HEK293 (cell line): Measurements from ENCODE around the gene RPS19.
A peak's percentile ranks its signal among the peaks of the same experiment; 100 is the strongest.

Experiments
- CTCF ChIA-PET: fragments of 350-600 bp; formaldehyde crosslinking; extraction: SDS; loops from one replicate; lab custom pipeline; 2021; ENCODE audit warnings: antibody characterized with exemption; lab: Yijun Ruan, JAX
- POLR2A ChIA-PET: fragments of 300-600 bp; formaldehyde crosslinking; extraction: SDS; loops from one replicate; lab custom pipeline; 2020; ENCODE audit warnings: antibody characterized with exemption, inconsistent platforms; lab: Yijun Ruan, JAX
- H3K27ac ChIP-seq: fragments of 200-500 bp; sonication (Bioruptor generic); 2 replicates; pipeline ENCODE4 v1.5.1; 2014; ENCODE audit warnings: low read depth, low read length, control low read depth, inconsistent platforms; ENCODE audit errors: extremely low read depth
- H3K36me3 ChIP-seq, 2 experiments: fragments of 200-500 bp in 1 of 2; sonication (Bioruptor generic) in 1 of 2; 1 replicate in 1 of 2; 2 replicates in 1 of 2; pipeline ENCODE4 v1.5.1; 2014 to 2017; ENCODE audit warnings: inconsistent platforms in 2 of 2, low read length in 2 of 2; ENCODE audit not compliant: control insufficient read depth in 2 of 2, insufficient read depth in 1 of 2
- H3K4me1 ChIP-seq: fragments of 200-500 bp; sonication (Bioruptor generic); 2 replicates; pipeline ENCODE4 v1.5.1; 2014; ENCODE audit warnings: mild to moderate bottlenecking, low read length, inconsistent platforms; ENCODE audit not compliant: control insufficient read depth, insufficient read depth
- H3K4me3 ChIP-seq: 2 replicates; pipeline ENCODE4 v1.5.1; 2011; ENCODE audit warnings: low read depth, mild to moderate bottlenecking, control low read depth, low read length, moderate library complexity
- H3K9me3 ChIP-seq: fragments of 200-500 bp; sonication (Bioruptor generic); 2 replicates; pipeline ENCODE4 v1.5.1; 2014; ENCODE audit warnings: low read depth, low read length, inconsistent platforms; ENCODE audit not compliant: control insufficient read depth, insufficient read depth
- HOXC10 ChIP-seq: sonication (generic); formaldehyde crosslinking; IDR thresholded peaks from 2 replicates; pipeline ENCODE4 v1.8.1; 2023; ENCODE audit warnings: mild to moderate bottlenecking, missing genetic modification reagents
- OSR2 ChIP-seq: fragments of 450-650 bp; formaldehyde crosslinking; IDR thresholded peaks from 2 replicates; pipeline ENCODE4 v1.5.1; 2016; ENCODE audit warnings: missing biosample characterization, missing genetic modification characterization
- SALL2 ChIP-seq: fragments of 450-650 bp; formaldehyde crosslinking; IDR thresholded peaks from 2 replicates; pipeline ENCODE4 v1.5.0; 2017; ENCODE audit warnings: missing biosample characterization, mild to moderate bottlenecking, missing genetic modification characterization, borderline replicate concordance
- SP3 ChIP-seq: fragments of 450-650 bp; formaldehyde crosslinking; IDR thresholded peaks from 2 replicates; pipeline ENCODE4 v1.5.1; 2016; ENCODE audit warnings: missing biosample characterization, missing genetic modification characterization
- SP7 ChIP-seq: fragments of 450-650 bp; formaldehyde crosslinking; IDR thresholded peaks from 2 replicates; pipeline ENCODE4 v1.5.1; 2016; ENCODE audit warnings: missing biosample characterization, missing genetic modification characterization
- WT1 ChIP-seq: fragments of 450-650 bp; formaldehyde crosslinking; IDR thresholded peaks from 2 replicates; pipeline ENCODE4 v1.5.1; 2016; ENCODE audit warnings: missing biosample characterization, missing genetic modification characterization
- YY1 ChIP-seq: fragments of 450-650 bp; formaldehyde crosslinking; IDR thresholded peaks from 2 replicates; pipeline ENCODE4 v1.5.1; 2018; ENCODE audit warnings: missing biosample characterization, missing genetic modification characterization
- ZBTB7A ChIP-seq: fragments of 450-650 bp; formaldehyde crosslinking; IDR thresholded peaks from 2 replicates; pipeline ENCODE4 v1.5.1; 2016; ENCODE audit warnings: low read depth, missing biosample characterization, missing genetic modification characterization
- ZBTB8A ChIP-seq: fragments of 450-650 bp; formaldehyde crosslinking; IDR thresholded peaks from 2 replicates; pipeline ENCODE4 v1.5.1; 2016; ENCODE audit warnings: missing biosample characterization, missing genetic modification characterization
- ZFHX2 ChIP-seq: fragments of 450-650 bp; formaldehyde crosslinking; conservative IDR thresholded peaks from 2 replicates; pipeline ENCODE4 v1.5.1; 2016; ENCODE audit warnings: missing biosample characterization, missing genetic modification characterization
- ZFP69B ChIP-seq: fragments of 450-650 bp; formaldehyde crosslinking; IDR thresholded peaks from 2 replicates; pipeline ENCODE4 v1.5.1; 2016; ENCODE audit warnings: missing biosample characterization, missing genetic modification characterization
- ZNF112 ChIP-seq: fragments of 450-650 bp; formaldehyde crosslinking; IDR thresholded peaks from 2 replicates; pipeline ENCODE4 v1.5.0; 2017; ENCODE audit warnings: missing biosample characterization, missing genetic modification characterization
- ZNF174 ChIP-seq: fragments of 450-650 bp; formaldehyde crosslinking; IDR thresholded peaks from 2 replicates; pipeline ENCODE4 v1.5.0; 2017; ENCODE audit warnings: missing biosample characterization, mild to moderate bottlenecking, missing genetic modification characterization
- ZNF248 ChIP-seq: fragments of 450-650 bp; formaldehyde crosslinking; IDR thresholded peaks from 2 replicates; pipeline ENCODE4 v1.5.1; 2017; ENCODE audit warnings: missing biosample characterization, missing genetic modification characterization
- ZNF311 ChIP-seq: fragments of 450-650 bp; formaldehyde crosslinking; IDR thresholded peaks from 2 replicates; pipeline ENCODE4 v1.5.1; 2017; ENCODE audit warnings: missing biosample characterization, missing genetic modification characterization, borderline replicate concordance
- ZNF350 ChIP-seq: fragments of 450-650 bp; formaldehyde crosslinking; IDR thresholded peaks from 2 replicates; pipeline ENCODE4 v1.5.0; 2017; ENCODE audit warnings: missing biosample characterization, mild to moderate bottlenecking, missing genetic modification characterization
- ZNF366 ChIP-seq: fragments of 450-650 bp; formaldehyde crosslinking; conservative IDR thresholded peaks from 2 replicates; pipeline ENCODE4 v1.5.1; 2016; ENCODE audit warnings: missing biosample characterization, missing genetic modification characterization
- ZNF521 ChIP-seq: fragments of 450-650 bp; formaldehyde crosslinking; IDR thresholded peaks from 2 replicates; pipeline ENCODE4 v1.5.1; 2017; ENCODE audit warnings: missing biosample characterization, mild to moderate bottlenecking, missing genetic modification characterization
- ZNF529 ChIP-seq: fragments of 450-650 bp; formaldehyde crosslinking; IDR thresholded peaks from 2 replicates; pipeline ENCODE4 v1.5.1; 2017; ENCODE audit warnings: missing genetic modification characterization, missing biosample characterization; ENCODE audit not compliant: insufficient replicate concordance
- ZNF626 ChIP-seq: fragments of 450-650 bp; sonication (Bioruptor Pico); formaldehyde crosslinking; IDR thresholded peaks from 2 replicates; pipeline ENCODE4 v1.5.1; 2018; ENCODE audit warnings: missing biosample characterization, missing genetic modification characterization, inconsistent platforms
- ZNF654 ChIP-seq: fragments of 450-650 bp; formaldehyde crosslinking; IDR thresholded peaks from 2 replicates; pipeline ENCODE4 v1.5.1; 2016; ENCODE audit warnings: low read depth, missing biosample characterization, missing genetic modification characterization
- ZNF658 ChIP-seq: fragments of 450-650 bp; formaldehyde crosslinking; IDR thresholded peaks from 2 replicates; pipeline ENCODE4; 2016; ENCODE audit warnings: missing biosample characterization, missing genetic modification characterization
- TF ChIP-seq, protein P1 (sequence below): fragments of 450-650 bp; formaldehyde crosslinking; optimal IDR thresholded peaks from 2 replicates; pipeline ENCODE3; 2016; ENCODE audit warnings: missing biosample characterization, mild to moderate bottlenecking, missing genetic modification characterization
- TF ChIP-seq, protein P2 (sequence below): fragments of 450-650 bp; formaldehyde crosslinking; IDR thresholded peaks from 2 replicates; pipeline ENCODE4 v1.5.1; 2016; ENCODE audit warnings: missing biosample characterization, missing genetic modification characterization
- TF ChIP-seq, protein P3 (sequence below): fragments of 450-650 bp; formaldehyde crosslinking; IDR thresholded peaks from 2 replicates; pipeline ENCODE4 v1.5.1; 2017; ENCODE audit warnings: missing biosample characterization, missing genetic modification characterization
- TF ChIP-seq, protein P4 (sequence below): fragments of 450-650 bp; formaldehyde crosslinking; IDR thresholded peaks from 2 replicates; pipeline ENCODE4 v1.5.1; 2016; ENCODE audit warnings: missing biosample characterization, missing genetic modification characterization
- TF ChIP-seq, protein P5 (sequence below): fragments of 450-650 bp; formaldehyde crosslinking; IDR thresholded peaks from 2 replicates; pipeline ENCODE4 v1.5.1; 2016; ENCODE audit warnings: missing biosample characterization, missing genetic modification characterization

Gene RPS19

DNA sequence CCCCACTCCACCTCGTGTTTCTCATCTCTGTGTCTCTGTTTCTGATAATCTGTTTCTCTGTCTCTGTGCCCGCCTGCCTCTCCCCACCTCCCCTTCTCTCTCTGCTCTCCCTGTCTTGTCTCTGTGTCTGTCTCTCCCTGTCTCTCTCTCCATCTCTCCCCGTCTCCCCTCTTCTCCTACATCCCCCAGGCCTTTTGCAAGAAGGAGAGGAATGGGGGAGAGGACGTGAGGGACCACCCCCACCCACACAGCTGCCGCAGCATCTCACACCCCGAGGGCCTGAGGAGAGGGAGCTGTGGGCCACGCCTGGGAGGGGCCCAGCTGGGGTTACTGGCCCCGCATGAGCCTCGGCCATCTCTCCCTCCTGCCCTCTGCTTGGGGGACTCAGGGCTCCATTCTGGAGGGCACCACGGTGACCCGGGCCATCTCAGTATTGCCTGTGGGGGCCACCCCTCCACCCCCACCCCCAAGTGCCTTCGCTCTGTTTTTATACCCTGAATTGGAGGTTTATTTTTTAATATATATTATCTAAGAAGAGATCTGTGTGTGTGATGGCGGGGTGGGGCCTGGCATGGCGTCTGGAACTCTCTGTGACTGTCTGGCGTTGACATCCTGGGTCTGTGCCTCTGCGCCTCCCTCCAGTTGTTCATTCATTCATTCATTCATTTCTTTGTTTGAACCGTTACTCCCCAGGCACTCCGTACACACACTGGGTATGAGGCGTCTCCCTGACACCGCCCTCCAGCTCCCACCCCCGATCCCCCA lies 47.0 kb downstream of the RPS19 start:
- POLR2A ChIA-PET: interaction anchor here (0.6 kb wide), 1 partner anchor 34 kb away, joined by 4 read pairs; no protein-coding TSS in a partner anchor
- Histone ChIP-seq H3K4me3 (no peak overlapping the region), H3K9me3 (no peaks in the 10 kb centered on the region), H3K4me1 (no peaks in the 10 kb centered on the region), H3K27ac (no peak overlapping the region), H3K36me3 (peaks cover 18 to 45% of the 10 kb centered on the region in 2 experiments)
- CTCF ChIA-PET: interaction anchor here (0.6 to 1.0 kb wide), 3 partner anchors 30 to 1431 kb away, joined by 3 to 5 read pairs (median 3); no protein-coding TSS in a partner anchor
- TF ChIP-seq ZBTB8A (tag by site-specific recombination) (no peak), ZFP69B (0 out of 2 replicates have a peak, but pooled peaks have one; percentile 30), YY1 (no peak), SP7 (tag by site-specific recombination) (no peak), ZNF626 (no peak), ZNF366 (tag by site-specific recombination) (peak; percentile 57; the same call in 1 of the 2 replicates), ZBTB7A (no peak), ZNF350 (tag by site-specific recombination) (no peak), ZNF654 (tag by site-specific recombination) (no peak), SALL2 (tag by site-specific recombination) (no peak), ZNF529 (tag by site-specific recombination) (no peak), SP3 (no peak), ZNF658 (tag by site-specific recombination) (no peak), WT1 (tag by site-specific recombination) (no peak), ZNF521 (tag by site-specific recombination) (no peak), ZNF174 (tag by site-specific recombination) (no peak), ZNF112 (tag by site-specific recombination) (no peak), ZNF311 (no peak), ZFHX2 (0 out of 2 replicates have a peak, but pooled peaks have one; percentile 22), ZNF248 (tag by site-specific recombination) (0 out of 2 replicates have a peak, but pooled peaks have one; percentile 49), HOXC10 (CRISPR knock-in tag) (no peak), OSR2 (tag by site-specific recombination) (no peak)
- TF ChIP-seq, protein P1, sequence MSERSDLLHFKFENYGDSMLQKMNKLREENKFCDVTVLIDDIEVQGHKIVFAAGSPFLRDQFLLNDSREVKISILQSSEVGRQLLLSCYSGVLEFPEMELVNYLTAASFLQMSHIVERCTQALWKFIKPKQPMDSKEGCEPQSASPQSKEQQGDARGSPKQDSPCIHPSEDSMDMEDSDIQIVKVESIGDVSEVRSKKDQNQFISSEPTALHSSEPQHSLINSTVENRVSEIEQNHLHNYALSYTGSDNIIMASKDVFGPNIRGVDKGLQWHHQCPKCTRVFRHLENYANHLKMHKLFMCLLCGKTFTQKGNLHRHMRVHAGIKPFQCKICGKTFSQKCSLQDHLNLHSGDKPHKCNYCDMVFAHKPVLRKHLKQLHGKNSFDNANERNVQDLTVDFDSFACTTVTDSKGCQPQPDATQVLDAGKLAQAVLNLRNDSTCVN (tag by site-specific recombination): no peak
- TF ChIP-seq, protein P2, sequence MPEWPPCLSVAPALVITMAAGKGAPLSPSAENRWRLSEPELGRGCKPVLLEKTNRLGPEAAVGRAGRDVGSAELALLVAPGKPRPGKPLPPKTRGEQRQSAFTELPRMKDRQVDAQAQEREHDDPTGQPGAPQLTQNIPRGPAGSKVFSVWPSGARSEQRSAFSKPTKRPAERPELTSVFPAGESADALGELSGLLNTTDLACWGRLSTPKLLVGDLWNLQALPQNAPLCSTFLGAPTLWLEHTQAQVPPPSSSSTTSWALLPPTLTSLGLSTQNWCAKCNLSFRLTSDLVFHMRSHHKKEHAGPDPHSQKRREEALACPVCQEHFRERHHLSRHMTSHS (tag by site-specific recombination): no peak
- TF ChIP-seq, protein P3, sequence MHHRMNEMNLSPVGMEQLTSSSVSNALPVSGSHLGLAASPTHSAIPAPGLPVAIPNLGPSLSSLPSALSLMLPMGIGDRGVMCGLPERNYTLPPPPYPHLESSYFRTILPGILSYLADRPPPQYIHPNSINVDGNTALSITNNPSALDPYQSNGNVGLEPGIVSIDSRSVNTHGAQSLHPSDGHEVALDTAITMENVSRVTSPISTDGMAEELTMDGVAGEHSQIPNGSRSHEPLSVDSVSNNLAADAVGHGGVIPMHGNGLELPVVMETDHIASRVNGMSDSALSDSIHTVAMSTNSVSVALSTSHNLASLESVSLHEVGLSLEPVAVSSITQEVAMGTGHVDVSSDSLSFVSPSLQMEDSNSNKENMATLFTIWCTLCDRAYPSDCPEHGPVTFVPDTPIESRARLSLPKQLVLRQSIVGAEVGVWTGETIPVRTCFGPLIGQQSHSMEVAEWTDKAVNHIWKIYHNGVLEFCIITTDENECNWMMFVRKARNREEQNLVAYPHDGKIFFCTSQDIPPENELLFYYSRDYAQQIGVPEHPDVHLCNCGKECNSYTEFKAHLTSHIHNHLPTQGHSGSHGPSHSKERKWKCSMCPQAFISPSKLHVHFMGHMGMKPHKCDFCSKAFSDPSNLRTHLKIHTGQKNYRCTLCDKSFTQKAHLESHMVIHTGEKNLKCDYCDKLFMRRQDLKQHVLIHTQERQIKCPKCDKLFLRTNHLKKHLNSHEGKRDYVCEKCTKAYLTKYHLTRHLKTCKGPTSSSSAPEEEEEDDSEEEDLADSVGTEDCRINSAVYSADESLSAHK (tag by site-specific recombination): 0 out of 2 replicates have a peak, but pooled peaks have one; percentile 17
- TF ChIP-seq, protein P4, sequence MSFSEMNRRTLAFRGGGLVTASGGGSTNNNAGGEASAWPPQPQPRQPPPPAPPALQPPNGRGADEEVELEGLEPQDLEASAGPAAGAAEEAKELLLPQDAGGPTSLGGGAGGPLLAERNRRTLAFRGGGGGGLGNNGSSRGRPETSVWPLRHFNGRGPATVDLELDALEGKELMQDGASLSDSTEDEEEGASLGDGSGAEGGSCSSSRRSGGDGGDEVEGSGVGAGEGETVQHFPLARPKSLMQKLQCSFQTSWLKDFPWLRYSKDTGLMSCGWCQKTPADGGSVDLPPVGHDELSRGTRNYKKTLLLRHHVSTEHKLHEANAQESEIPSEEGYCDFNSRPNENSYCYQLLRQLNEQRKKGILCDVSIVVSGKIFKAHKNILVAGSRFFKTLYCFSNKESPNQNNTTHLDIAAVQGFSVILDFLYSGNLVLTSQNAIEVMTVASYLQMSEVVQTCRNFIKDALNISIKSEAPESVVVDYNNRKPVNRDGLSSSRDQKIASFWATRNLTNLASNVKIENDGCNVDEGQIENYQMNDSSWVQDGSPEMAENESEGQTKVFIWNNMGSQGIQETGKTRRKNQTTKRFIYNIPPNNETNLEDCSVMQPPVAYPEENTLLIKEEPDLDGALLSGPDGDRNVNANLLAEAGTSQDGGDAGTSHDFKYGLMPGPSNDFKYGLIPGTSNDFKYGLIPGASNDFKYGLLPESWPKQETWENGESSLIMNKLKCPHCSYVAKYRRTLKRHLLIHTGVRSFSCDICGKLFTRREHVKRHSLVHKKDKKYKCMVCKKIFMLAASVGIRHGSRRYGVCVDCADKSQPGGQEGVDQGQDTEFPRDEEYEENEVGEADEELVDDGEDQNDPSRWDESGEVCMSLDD (tag by site-specific recombination): peak; percentile 8; the same call in 1 of the 2 replicates
- TF ChIP-seq, protein P5, sequence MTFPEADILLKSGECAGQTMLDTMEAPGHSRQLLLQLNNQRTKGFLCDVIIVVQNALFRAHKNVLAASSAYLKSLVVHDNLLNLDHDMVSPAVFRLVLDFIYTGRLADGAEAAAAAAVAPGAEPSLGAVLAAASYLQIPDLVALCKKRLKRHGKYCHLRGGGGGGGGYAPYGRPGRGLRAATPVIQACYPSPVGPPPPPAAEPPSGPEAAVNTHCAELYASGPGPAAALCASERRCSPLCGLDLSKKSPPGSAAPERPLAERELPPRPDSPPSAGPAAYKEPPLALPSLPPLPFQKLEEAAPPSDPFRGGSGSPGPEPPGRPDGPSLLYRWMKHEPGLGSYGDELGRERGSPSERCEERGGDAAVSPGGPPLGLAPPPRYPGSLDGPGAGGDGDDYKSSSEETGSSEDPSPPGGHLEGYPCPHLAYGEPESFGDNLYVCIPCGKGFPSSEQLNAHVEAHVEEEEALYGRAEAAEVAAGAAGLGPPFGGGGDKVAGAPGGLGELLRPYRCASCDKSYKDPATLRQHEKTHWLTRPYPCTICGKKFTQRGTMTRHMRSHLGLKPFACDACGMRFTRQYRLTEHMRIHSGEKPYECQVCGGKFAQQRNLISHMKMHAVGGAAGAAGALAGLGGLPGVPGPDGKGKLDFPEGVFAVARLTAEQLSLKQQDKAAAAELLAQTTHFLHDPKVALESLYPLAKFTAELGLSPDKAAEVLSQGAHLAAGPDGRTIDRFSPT (tag by site-specific recombination): 0 out of 2 replicates have a peak, but pooled peaks have one; percentile 35
